Heart right ventricle (tissue), 16 donors: ENCODE data around the gene FAM20A. TPM values are rescaled to one million over a fixed set of nuclear protein-coding genes. Genes with fewer than 3 reads are reported as not detected.
"Not testable (repeated sequence)": the region's sequence is repeated elsewhere in the genome, so short reads cannot be mapped to it uniquely, and the experiment has no call there.

ENCODE experiments used
- ATAC-seq, 8 donors: fragments of 200-7000 bp; cut with Tn5 transposase; one replicate each; pipeline ENCODE4 v1.9.1; 2020; ENCODE audit warnings: mild to moderate bottlenecking in 8 of 8, moderate library complexity in 8 of 8, moderate number of reproducible peaks in 1 of 8
- DNase-seq, 2 donors: peaks; one replicate each; pipeline ENCODE4 v3.0.0-alpha.2; 2020
- H3K27ac ChIP-seq, 10 donors: fragments of 200-600 bp; sonication (generic) in 2 of 10; one replicate each; pipeline versions ENCODE4 v1.5.0 to v1.8.0; 2020 to 2022; ENCODE audit warnings: mild to moderate bottlenecking in 3 of 10
- H3K27me3 ChIP-seq, 7 donors: fragments of 200-600 bp; one replicate each; pipeline ENCODE4 v1.8.0; 2021 to 2022; ENCODE audit warnings: mild to moderate bottlenecking in 2 of 7
- H3K36me3 ChIP-seq, 9 donors: fragments of 200-600 bp; sonication (generic) in 1 of 9; one replicate each; pipeline versions ENCODE4 v1.5.0 to v1.8.0; 2020 to 2022; ENCODE audit warnings: mild to moderate bottlenecking in 2 of 9
- H3K4me1 ChIP-seq, 9 donors: fragments of 200-600 bp; sonication (generic) in 1 of 9; one replicate each; pipeline versions ENCODE4 v1.5.0 to v1.8.0; 2020 to 2022; ENCODE audit warnings: mild to moderate bottlenecking in 4 of 9
- H3K4me3 ChIP-seq, 10 donors: fragments of 200-600 bp; sonication (generic) in 2 of 10; one replicate each; pipeline versions ENCODE4 v1.5.0 to v1.8.0; 2020 to 2022; ENCODE audit warnings: mild to moderate bottlenecking in 7 of 10, moderate library complexity in 2 of 10
- H3K9me3 ChIP-seq, 11 donors: fragments of 200-600 bp in 10 of 11; sonication (generic) in 2 of 11; one replicate each; pipeline versions ENCODE4 v1.5.0 to v1.8.0; 2013 to 2022; ENCODE audit warnings: mild to moderate bottlenecking in 2 of 11, control low read depth in 1 of 11, moderate library complexity in 1 of 11
- WGBS, 2 donors: extraction: QIAGEN DNeasy Blood & Tissue Kit; methylation state at CpG; one replicate each; pipeline ENCODE4 v1.1.7; 2013; ENCODE audit warnings: inconsistent platforms in 1 of 2; 5-methylcytosine and 5-hydroxymethylcytosine counted together
- intact Hi-C, 10 donors: fragments of 100-400 bp; cut with DNase I; formaldehyde crosslinking; loops; one replicate each; pipeline versions ENCODE4 v1.11.1 to v1.14.2; 2022
- polyA plus RNA-seq, 2 donors: library from polyadenylated mRNA; stranded (reverse); fragments of 200-250 nt; gene quantifications; one replicate each; pipeline ENCODE4 v1.2.3, GENCODE V29; 2013
- total RNA-seq, 10 donors: library from RNA; stranded (reverse); fragmentation: NEBNext Ultra II Directional in 3 of 10; extraction: Animal tissue kit (Norgen Biotek cat#: 25700) in 3 of 10; gene quantifications; one replicate each; pipeline versions ENCODE4 v1.2.1 to v1.2.4, GENCODE V29; 2021 to 2023
- TF ChIP-seq, protein P1 (sequence below), 9 donors: fragments of 200-600 bp; sonication (generic) in 2 of 9; IDR thresholded peaks; one replicate each; pipeline versions ENCODE4 v1.5.0 to v1.8.0; 2021 to 2022; ENCODE audit warnings: antibody characterized with exemption in 9 of 9, mild to moderate bottlenecking in 5 of 9, moderate library complexity in 1 of 9
- donor health status: Arrhythmogenic right ventricular cardiomyopathy.
- donor health status: ischemic (EF 13 %, LVEDD 7.1; RV severe dilation, severe dysfunction).
- donor health status: healthy with polysubstance abuse.
- donor health status: DM: no; HTN: yes; CAD: no.
- donor health status: DM: no; HTN: no; CAD: no.
- donor health status: ischemic (EF 25% LVEDD 6.9; RV normal size, moderate dysfunction).
- donor health status: ischemic (EF 25% LVEDD 5.7; RV mildly dilated, moderate dysfunction).
- donor health status: healthy.
- donor health status: DM: yes; HTN: yes; CAD: no.
- donor health status: Ischemic cardiomyopathy.
- donor health status: ischemic (EF 35%, LVEDD 5.7; RV mildly dilated, moderate dysfunction).
- donor health status: nonischemic (EF 11% LVEDD 7.7; RV severe dilation, severe dysfunction).
- donor health status: DM: yes; HTN: yes; CAD: no.
- donor health status: PGD.
- donor health status: ischemic (EF 29% LVEDD 5.4; RV normal size, mild dysfunction).
- donor health status: nonischemic (EF 23%, LVEDD 6.1; RV moderate dilation, normal function).

The FAM20A gene
- total and polyA plus RNA-seq, 12 donors = 3.1 to 18.1 (median 7.7) TPM

DNA sequence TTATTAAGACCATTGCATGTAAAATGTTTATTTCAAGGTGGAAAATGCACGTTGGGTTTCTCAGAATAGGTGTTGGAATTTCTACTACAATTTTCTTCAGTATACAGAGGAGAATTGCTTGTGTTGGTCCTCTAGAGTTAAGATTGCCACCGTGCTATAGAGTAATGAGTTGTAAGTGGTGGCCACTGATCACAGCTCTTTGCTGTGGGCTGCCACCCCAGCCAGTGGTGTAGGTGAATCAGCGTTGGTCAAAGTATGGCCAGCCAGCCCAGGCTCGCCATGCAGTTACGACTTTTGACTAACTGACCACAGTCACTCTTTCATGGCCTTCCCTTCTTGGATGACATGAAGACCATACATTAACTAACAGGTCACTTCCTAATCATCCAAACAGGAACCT is 101.6 kb downstream of the FAM20A start:
- 94 to 95% methylated on average over 5 of the region's 5 CpGs for WGBS, 2 donors
- intact Hi-C loops = no loop called here
- DNase-seq = no peak
- peaks cover 0 to 29% (median 12%) of the 10 kb centered on the region in 9 donors for H3K4me1 ChIP-seq
- no peak overlapping the region for H3K4me3 ChIP-seq
- no peak for ATAC-seq
- H3K27me3 ChIP-seq = no peaks in the 10 kb centered on the region
- H3K36me3 ChIP-seq = no peaks in the 10 kb centered on the region
- TF ChIP-seq, protein P1, sequence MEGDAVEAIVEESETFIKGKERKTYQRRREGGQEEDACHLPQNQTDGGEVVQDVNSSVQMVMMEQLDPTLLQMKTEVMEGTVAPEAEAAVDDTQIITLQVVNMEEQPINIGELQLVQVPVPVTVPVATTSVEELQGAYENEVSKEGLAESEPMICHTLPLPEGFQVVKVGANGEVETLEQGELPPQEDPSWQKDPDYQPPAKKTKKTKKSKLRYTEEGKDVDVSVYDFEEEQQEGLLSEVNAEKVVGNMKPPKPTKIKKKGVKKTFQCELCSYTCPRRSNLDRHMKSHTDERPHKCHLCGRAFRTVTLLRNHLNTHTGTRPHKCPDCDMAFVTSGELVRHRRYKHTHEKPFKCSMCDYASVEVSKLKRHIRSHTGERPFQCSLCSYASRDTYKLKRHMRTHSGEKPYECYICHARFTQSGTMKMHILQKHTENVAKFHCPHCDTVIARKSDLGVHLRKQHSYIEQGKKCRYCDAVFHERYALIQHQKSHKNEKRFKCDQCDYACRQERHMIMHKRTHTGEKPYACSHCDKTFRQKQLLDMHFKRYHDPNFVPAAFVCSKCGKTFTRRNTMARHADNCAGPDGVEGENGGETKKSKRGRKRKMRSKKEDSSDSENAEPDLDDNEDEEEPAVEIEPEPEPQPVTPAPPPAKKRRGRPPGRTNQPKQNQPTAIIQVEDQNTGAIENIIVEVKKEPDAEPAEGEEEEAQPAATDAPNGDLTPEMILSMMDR (IDR thresholded peaks at IDR 0.05) = no peak
- H3K27ac ChIP-seq = peak overlapping the region in 3 of 10 donors; percentile 81 to 91 (median 87)
- no peaks in the 10 kb centered on the region for H3K9me3 ChIP-seq

DNA sequence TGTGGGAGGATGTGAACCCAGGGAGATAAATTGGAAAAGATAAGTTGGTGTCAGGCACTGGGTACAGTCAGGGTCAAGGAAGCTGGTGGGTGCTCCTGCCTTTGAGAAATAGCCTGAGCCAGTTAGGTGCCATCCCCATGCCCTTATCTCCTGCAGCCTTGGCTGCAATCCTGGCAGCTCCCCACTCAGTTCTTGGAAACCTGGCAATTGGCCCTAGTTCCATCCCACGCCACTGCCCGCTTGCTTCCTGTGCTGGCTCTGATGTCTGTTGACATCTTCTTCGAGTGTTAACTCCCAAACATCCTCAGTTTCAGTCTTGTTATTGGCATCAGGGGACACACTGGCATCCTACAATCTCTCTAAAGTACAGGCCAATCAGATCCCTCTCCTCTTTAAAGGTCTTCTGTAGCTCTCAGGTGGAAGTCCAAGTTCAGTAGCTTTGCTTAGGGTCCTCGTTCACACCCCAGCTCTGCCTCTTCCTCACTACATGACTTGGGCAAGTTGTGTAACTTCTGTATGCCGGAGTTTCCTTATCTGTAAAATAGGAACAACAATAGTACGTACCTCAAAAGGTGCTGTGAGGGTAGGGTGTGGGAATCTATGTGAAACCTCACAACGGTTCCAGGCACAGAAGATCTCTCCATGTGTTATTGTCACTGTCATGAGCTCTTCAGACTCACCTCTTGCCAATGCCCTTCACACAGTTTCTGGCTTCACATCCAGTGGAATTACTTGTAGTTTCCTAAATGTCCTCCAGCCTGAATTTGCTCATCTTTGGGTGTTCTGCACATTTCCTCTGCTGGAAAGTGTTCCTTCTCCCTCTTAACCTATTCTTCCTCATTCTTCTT is 102.5 kb downstream of the FAM20A start:
- peak; percentile 47 to 57 for DNase-seq
- Histone ChIP-seq H3K27ac (peak overlapping the region in 8 of 10 donors; percentile 1 to 91 (median 74)), H3K36me3 (no peaks in the 10 kb centered on the region), H3K9me3 (no peaks in the 10 kb centered on the region), H3K27me3 (no peaks in the 10 kb centered on the region), H3K4me3 (peak overlapping the region in 1 of 10 donors; percentile 13), H3K4me1 (peaks cover 0 to 33% (median 13%) of the 10 kb centered on the region in 9 donors)
- 27 to 36% methylated on average over 7 of the region's 7 CpGs for WGBS, 2 donors
- TF ChIP-seq, protein P1 (IDR thresholded peaks at IDR 0.05) = no peak
- intact Hi-C loops = no loop called here
- peak; percentile 80 to 95 (median 90) for ATAC-seq

DNA sequence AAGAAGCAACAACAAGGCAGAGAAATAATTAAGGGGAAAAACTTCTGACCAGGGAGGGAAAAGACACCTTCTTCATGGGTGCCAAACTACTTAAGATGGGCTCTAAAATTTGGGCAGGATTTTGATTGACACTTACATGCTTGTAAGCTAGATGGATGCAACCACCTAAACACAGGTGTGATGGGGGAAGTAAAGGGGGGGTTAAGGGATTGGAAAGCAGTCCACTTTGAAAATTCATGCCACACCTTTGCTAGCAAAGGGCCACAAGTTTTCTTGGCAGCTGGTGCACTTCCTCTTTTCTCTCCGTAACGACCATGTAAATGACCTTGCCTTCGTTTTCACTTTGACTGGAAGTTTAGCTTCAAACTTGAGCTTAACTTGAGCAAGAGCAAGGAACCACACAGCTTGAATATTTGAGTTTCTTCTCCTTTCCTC is 103.3 kb downstream of the FAM20A start:
- TF ChIP-seq, protein P1 (IDR thresholded peaks at IDR 0.05) = no peak
- H3K4me1 ChIP-seq = peaks cover 7 to 41% (median 21%) of the 10 kb centered on the region in 9 donors
- H3K27me3 ChIP-seq = no peaks in the 10 kb centered on the region
- peak overlapping the region in 8 of 10 donors; percentile 1 to 91 (median 74) for H3K27ac ChIP-seq
- H3K36me3 ChIP-seq = no peaks in the 10 kb centered on the region
- DNase-seq (no peak), ATAC-seq (peak in 4 of 8 donors; percentile 25 to 43 (median 38))
- 4 to 13% methylated on average over 3 of the region's 3 CpGs for WGBS, 2 donors
- intact Hi-C loops = no loop called here
- peak overlapping the region in 1 of 10 donors; percentile 13 for H3K4me3 ChIP-seq
- H3K9me3 ChIP-seq = no peaks in the 10 kb centered on the region

DNA sequence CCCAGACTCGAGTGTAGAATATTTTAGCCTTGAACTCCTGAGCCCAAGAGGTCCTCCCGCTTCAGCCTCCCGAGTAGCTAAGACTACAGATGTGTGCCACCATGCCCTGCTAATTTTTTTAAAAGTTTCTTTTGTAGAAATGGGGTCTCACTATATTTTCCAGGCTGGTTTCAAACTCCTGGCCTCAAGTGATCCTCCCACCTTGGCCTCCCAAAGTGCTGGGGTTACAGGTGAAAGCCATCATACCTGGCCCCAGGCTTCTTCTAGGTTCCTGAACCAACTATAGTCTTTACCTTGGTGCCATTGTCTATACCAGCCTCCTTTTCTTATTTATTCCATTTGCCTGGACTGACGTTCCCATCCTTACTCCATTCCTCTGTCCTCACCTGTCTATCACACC is 106.1 kb downstream of the FAM20A start:
- no peaks in the 10 kb centered on the region for H3K27me3 ChIP-seq
- TF ChIP-seq, protein P1 (IDR thresholded peaks at IDR 0.05) = no peak
- no peak for ATAC-seq
- intact Hi-C loops = no loop called here
- no peaks in the 10 kb centered on the region for H3K9me3 ChIP-seq
- H3K4me1 ChIP-seq = peaks cover 19 to 69% (median 40%) of the 10 kb centered on the region in 9 donors
- WGBS, 2 donors = 94% methylated on average over 4 of the region's 4 CpGs
- H3K4me3 ChIP-seq = no peak overlapping the region
- H3K27ac ChIP-seq = peak overlapping the region in 1 of 10 donors; percentile 12
- DNase-seq = no peak
- no peaks in the 10 kb centered on the region for H3K36me3 ChIP-seq

DNA sequence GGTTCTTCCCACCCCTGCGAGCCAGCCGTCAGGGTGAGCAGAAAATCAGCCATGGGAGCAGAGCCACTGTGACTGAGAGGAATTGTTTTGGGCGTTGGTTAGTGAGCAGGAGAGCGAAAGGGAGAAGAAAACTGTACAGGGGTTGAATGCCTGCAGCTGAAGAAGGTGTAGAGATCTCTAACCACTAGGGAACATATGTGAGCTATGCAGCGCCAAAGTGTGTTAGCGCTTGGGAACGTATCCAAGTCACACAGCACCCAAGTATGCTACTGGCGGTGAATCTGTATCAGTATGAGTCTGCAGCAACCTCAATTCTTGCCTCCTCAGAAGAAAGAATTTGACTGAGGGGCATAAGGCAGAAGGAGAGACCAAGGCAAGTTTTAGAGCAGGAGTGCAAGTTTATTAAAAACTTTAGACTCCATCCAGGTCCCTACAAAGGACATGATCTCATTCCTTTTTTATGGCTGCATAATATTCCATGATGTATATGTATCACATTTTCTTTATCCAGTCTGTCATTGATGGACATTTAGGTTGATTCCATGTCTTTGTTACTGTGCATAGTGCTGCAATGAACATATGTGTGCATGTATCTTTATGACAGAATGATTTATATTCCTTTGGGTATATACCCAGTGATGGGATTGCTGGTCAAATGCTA is 108.6 kb downstream of the FAM20A start:
- H3K36me3 ChIP-seq, intact Hi-C loops, H3K27me3 ChIP-seq, DNase-seq, H3K9me3 ChIP-seq, ATAC-seq: not testable (repeated sequence)
- whole genome bisulfite sequencing, 2 donors = 91 to 93% methylated on average over 8 of the region's 8 CpGs
- H3K27ac ChIP-seq = peak overlapping the region in 9 of 10 donors; percentile 39 to 75 (median 57)
- H3K4me3 ChIP-seq = peak overlapping the region in 1 of 10 donors; percentile 10
- H3K4me1 ChIP-seq = peaks cover 19 to 64% (median 28%) of the 10 kb centered on the region in 9 donors
